Measurements from ENCODE around the gene TRIP13. TPM values are rescaled to one million over a fixed set of nuclear protein-coding genes. Genes with fewer than 3 reads are reported as not detected.

TRIP13 gene
- total and polyA plus RNA-seq, 2 of the 13 experiments (the other 11 are each of a cell fraction or from before 2014, with no cell fraction given), result 13.5 to 33.0 TPM

DNA sequence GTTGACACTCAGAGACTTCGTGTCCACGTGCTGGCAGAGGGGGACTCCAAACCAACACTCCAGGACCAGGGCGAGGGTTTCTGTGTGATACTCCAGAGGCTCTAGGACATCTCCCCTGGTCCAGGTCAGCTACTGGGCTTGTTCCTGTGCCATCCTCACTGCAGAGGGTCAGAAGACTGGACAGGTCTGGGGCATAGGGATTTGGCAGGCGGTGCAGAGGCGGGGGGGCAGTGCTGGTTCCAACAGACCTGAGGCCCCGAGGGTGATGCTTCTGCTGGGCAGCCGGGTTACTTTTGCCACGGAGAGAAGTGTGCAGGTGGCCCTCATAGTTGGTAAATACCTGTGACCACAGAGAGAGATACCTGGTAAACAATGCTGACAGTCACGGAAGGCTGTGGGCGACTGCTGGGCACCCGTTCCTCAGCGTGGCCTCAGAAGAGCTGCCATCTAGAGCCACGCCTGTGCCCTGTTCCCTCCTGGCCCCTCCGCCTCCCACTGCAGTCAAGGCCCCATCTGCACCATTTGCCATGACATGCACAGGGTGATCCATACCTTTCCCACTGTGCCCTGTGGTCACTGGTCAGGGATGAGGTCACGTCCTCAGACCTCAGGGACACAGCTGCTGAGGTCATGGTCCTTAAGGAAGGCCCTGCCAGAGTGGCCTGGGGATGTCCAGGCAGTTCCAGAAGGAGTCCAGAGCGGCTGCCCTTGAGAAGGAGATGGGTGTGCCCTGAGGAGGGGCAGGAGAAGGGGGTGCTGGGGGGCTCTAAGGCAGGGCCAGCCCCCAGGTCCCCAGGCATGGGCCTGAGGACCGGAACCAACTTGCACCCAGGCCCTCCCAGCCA, 30.0 kb downstream of the TRIP13 start:
- Histone ChIP-seq H3K27ac (ENCODE audit: extremely low read length, insufficient read depth, low read length) (no peak overlapping the region), H3K4me3 (replicated peaks in 1 of 3; ENCODE audit: insufficient read depth in 1 of 3, low read depth in 2 of 3, low read length in 3 of 3) (no peak overlapping the region), H3K9ac (ENCODE audit: insufficient read depth, low read depth, low read length) (no peak overlapping the region), H3K4me1 (ENCODE audit: insufficient read depth, low read length) (peaks cover 23% of the 10 kb centered on the region), H3K79me2 (ENCODE audit: insufficient read depth, low read length) (no peaks in the 10 kb centered on the region), H3K36me3 (replicated peaks in 1 of 2; ENCODE audit: control insufficient read depth in 1 of 2, insufficient read depth in 2 of 2, low read length in 2 of 2) (peaks cover 0 to 4% of the 10 kb centered on the region in 2 experiments; a peak in 2 of 5 replicates), H3K27me3 (ENCODE audit: control insufficient read depth in 1 of 2, insufficient read depth in 2 of 2, low read length in 2 of 2) (no peaks in the 10 kb centered on the region), H3K4me2 (ENCODE audit: low read depth, low read length) (no peak overlapping the region), H3K9me3 (ENCODE audit: low read length) (no peaks in the 10 kb centered on the region), H4K20me1 (ENCODE audit: insufficient read depth, low read length) (0 out of 2 replicates have a peak, but pooled peaks cover 3% of the 10 kb centered on the region), H2AFZ (ENCODE audit: low read length) (no peak overlapping the region)
- ChIA-PET CTCF (ENCODE audit: low intra/inter-chr PET ratio, low total read pairs) (interaction anchor here (2.4 to 3.3 kb wide), 3 partner anchors 87 to 251 kb away, joined by 6 to 34 read pairs (median 9); partner anchors contain the start of gene NKD2), POLR2A (no interaction called here)
- WGBS (ENCODE audit: low lambda C conversion rate), result 97% methylated on average over 6 of the region's 17 CpGs
- in situ Hi-C loops (cut with HindIII; ENCODE audit: extremely low pct_ligation_motif_present, low pct_unique_long_range_greater_than_20kb), result loop anchor here (10.0 kb wide), 1 partner anchor 242 kb away; no protein-coding TSS in a partner anchor
- ATAC-seq (peak; percentile 14), DNase-seq (ENCODE audit: low spot score) (no peak), FAIRE-seq (no peak)
- no TSS peak for BruUV-seq (replicated peaks)
- intact Hi-C loops (cut with micrococcal nuclease; ENCODE audit: unreplicated experiment), result loop anchor here (1.0 to 5.0 kb wide), 3 partner anchors 35 to 245 kb away; no protein-coding TSS in a partner anchor
- TF ChIP-seq, protein P1, sequence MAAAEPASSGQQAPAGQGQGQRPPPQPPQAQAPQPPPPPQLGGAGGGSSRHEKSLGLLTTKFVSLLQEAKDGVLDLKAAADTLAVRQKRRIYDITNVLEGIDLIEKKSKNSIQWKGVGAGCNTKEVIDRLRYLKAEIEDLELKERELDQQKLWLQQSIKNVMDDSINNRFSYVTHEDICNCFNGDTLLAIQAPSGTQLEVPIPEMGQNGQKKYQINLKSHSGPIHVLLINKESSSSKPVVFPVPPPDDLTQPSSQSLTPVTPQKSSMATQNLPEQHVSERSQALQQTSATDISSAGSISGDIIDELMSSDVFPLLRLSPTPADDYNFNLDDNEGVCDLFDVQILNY (CRISPR knock-in tag; conservative IDR thresholded peaks at IDR 0.05), result no peak
- TF ChIP-seq CBX2 (IDR thresholded peaks at IDR 0.05; ENCODE audit: low read depth, low read length) (no peak), CBX2 (CRISPR knock-in tag; IDR thresholded peaks at IDR 0.05; ENCODE audit: low read depth) (no peak), SPEN (CRISPR knock-in tag; IDR thresholded peaks at IDR 0.05; ENCODE audit: low read depth) (0 out of 2 replicates have a peak, but pooled peaks have one; percentile 2)

Measured in HepG2 (cell line).